DOHH2 (cell line): Measurements from ENCODE around the gene SPACDR.

ENCODE experiments used
- EZH2phosphoT487 ChIP-seq: fragments of 200-600 bp; sonication (generic); IDR thresholded peaks from 2 replicates; pipeline ENCODE4 v1.6.1; 2017; ENCODE audit warnings: borderline replicate concordance, mild to moderate bottlenecking, antibody characterized with exemption, low read length, moderate library complexity, mixed read lengths
- TF ChIP-seq, protein P1 (sequence below): fragments of 200-600 bp; sonication (generic); IDR thresholded peaks from one replicate; pipeline ENCODE4 v1.5.1; 2014; ENCODE audit warnings: antibody characterized with exemption, mild to moderate bottlenecking, low read depth, low read length; ENCODE audit not compliant: poor library complexity, severe bottlenecking

DNA sequence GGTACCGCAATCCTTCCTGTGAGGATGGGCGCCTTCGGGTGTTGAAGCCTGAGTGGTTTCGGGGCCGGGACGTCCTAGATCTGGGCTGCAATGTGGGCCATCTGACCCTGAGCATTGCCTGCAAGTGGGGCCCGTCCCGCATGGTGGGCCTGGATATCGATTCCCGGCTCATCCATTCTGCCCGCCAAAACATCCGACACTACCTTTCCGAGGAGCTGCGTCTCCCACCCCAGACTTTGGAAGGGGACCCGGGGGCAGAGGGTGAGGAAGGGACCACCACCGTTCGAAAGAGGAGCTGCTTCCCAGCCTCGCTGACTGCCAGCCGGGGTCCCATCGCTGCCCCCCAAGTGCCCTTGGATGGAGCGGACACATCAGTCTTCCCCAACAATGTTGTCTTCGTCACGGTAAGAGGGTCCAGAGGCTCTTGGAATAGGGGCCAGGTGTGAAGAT lies 32.7 kb downstream of the SPACDR start:
- TF ChIP-seq EZH2phosphoT487 = no peak
- TF ChIP-seq, protein P1, sequence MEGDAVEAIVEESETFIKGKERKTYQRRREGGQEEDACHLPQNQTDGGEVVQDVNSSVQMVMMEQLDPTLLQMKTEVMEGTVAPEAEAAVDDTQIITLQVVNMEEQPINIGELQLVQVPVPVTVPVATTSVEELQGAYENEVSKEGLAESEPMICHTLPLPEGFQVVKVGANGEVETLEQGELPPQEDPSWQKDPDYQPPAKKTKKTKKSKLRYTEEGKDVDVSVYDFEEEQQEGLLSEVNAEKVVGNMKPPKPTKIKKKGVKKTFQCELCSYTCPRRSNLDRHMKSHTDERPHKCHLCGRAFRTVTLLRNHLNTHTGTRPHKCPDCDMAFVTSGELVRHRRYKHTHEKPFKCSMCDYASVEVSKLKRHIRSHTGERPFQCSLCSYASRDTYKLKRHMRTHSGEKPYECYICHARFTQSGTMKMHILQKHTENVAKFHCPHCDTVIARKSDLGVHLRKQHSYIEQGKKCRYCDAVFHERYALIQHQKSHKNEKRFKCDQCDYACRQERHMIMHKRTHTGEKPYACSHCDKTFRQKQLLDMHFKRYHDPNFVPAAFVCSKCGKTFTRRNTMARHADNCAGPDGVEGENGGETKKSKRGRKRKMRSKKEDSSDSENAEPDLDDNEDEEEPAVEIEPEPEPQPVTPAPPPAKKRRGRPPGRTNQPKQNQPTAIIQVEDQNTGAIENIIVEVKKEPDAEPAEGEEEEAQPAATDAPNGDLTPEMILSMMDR = no peak
